ENCODE results near the gene COQ10A. TPM values are rescaled to one million over a fixed set of nuclear protein-coding genes. Genes with fewer than 3 reads are reported as not detected.

COQ10A gene
- total RNA-seq, 1 donor from 2014 or later: 10.1 TPM

DNA sequence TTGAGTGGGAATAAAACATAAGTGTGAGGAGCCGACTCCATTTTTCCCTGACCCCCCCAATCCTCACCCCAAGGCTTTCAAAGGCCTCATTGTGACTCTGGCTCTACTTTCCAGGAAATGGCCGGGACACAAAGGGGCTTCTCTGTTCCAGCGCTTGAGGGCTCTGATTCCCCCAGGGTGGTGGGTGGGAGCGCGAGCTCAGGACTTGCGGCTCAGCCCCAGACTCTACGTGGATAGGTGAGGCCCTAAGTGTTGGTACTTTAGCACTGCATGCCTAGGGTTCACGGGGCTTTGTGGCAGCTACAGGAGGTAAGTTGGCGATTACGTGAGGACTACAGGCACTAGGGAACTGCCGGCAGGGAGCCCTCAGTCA lies 48.5 kb downstream of the COQ10A start:
- intact Hi-C loops (cut with DNase I): loop anchor here (1.0 kb wide), 1 partner anchor 47 kb away; the partner anchor contains the start of gene APOF
- Histone ChIP-seq H3K9me3 (no peaks in the 10 kb centered on the region), H3K4me1 (peaks cover 8% of the 10 kb centered on the region), H3K27ac (peak overlapping the region; percentile 78), H3K27me3 (no peaks in the 10 kb centered on the region), H3K36me3 (peaks cover 0 to 29% of the 10 kb centered on the region in 2 donors), H3K4me3 (peak overlapping the region; percentile 53 to 81)
- DNase-seq (ENCODE audit: extremely low spot score in 2 of 2): no peak
- TF ChIP-seq, protein P1, sequence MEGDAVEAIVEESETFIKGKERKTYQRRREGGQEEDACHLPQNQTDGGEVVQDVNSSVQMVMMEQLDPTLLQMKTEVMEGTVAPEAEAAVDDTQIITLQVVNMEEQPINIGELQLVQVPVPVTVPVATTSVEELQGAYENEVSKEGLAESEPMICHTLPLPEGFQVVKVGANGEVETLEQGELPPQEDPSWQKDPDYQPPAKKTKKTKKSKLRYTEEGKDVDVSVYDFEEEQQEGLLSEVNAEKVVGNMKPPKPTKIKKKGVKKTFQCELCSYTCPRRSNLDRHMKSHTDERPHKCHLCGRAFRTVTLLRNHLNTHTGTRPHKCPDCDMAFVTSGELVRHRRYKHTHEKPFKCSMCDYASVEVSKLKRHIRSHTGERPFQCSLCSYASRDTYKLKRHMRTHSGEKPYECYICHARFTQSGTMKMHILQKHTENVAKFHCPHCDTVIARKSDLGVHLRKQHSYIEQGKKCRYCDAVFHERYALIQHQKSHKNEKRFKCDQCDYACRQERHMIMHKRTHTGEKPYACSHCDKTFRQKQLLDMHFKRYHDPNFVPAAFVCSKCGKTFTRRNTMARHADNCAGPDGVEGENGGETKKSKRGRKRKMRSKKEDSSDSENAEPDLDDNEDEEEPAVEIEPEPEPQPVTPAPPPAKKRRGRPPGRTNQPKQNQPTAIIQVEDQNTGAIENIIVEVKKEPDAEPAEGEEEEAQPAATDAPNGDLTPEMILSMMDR (IDR thresholded peaks at IDR 0.05): no peak
- TF ChIP-seq POLR2AphosphoS5 (IDR thresholded peaks at IDR 0.05; ENCODE audit: insufficient read depth in 1 of 2, low read depth in 1 of 2) (no peak), POLR2A (IDR thresholded peaks at IDR 0.05) (no peak)

DNA sequence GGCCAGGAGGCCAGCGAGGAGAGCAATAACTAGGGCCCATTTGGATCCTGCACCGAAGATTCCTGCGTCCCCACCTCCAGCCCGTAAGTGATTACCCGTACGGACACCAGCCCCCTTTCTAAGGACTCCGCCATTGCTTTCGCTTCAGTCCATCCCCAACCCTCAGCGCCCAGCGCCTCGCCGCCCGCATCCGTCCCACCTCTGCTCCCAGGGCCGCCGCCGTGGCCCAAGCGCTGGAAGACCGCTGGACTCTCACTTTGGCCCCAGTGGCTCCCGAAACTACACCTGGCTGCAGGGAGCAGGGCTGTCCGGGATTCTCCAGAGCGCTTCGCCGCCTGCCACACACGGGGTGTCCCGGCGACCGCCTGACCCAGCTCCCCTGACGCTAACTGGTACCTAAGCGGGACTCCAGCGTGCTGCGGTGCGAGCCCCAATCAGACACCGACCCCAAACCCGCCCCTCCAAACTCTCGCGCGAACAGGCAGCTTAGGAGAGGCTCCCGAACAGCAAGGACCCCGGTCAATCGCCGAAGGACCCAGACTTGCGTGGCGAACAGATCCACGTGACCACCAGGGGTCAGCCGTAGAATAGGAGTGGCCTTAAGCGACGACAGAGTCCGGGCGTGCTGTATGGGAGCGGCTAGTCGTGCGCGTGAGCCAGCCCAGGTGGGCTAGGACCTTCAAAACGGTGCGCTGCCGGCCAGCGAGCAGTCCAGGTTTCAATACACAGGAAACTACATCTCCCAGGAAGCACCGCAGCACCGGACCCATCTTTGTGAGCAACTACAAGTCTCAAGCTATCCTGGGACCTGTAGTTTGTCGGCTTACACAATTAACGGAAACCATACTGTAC lies 49.1 kb downstream of the COQ10A start, which contains the start of gene CNPY2:
TSS of gene CNPY2 (minus strand) at position 367 of the 852 bp plus-strand sequence. CDS start 771 bp downstream, outside the sequence.
- Histone ChIP-seq H3K27me3 (no peaks in the 10 kb centered on the region), H3K27ac (peak within 1 kb of the TSS; percentile 78), H3K4me1 (peaks cover 8% of the 10 kb centered on the region), H3K36me3 (peaks cover 0 to 23% of the 10 kb centered on the region in 2 donors), H3K9me3 (no peaks in the 10 kb centered on the region), H3K4me3 (peak within 1 kb of the TSS; percentile 53 to 81)
- DNase-seq (ENCODE audit: extremely low spot score in 2 of 2): peak in 1 of 2 donors; percentile 96
- TF ChIP-seq POLR2A (IDR thresholded peaks at IDR 0.05): peak in 1 of 2 donors; percentile 35
- TF ChIP-seq, protein P1 (IDR thresholded peaks at IDR 0.05): no peak
- TF ChIP-seq POLR2AphosphoS5 (IDR thresholded peaks at IDR 0.05; ENCODE audit: insufficient read depth in 1 of 2, low read depth in 1 of 2): peak; percentile 82 to 91
- intact Hi-C loops (cut with DNase I): loop anchor here (1.0 kb wide), 1 partner anchor 46 kb away; the partner anchor contains the start of gene APOF

DNA sequence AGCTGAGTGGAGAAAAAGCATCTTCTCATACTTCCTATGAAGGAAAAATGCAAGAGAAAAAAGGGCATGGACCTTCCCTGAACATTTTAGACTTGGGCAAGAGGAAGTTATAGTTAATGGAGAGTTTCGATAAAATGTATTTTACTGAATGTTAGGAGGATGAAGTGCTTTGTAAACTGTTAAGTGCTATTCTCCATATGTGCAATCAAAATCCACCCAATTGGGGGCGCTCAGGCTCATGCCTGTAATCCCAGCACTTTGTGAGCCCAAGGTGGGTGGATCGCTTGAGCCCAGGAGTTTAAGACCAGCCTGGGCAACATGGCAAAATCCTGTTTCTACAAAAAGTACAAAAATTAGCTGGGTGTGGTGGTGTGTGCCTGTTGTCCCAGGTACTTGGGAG lies 50.9 kb downstream of the COQ10A start:
- intact Hi-C loops (cut with DNase I): no loop called here
- TF ChIP-seq, protein P1 (IDR thresholded peaks at IDR 0.05): no peak
- H3K36me3 ChIP-seq: peaks cover 0 to 32% of the 10 kb centered on the region in 2 donors

More for the DNA sequence above, 50.9 kb downstream of the COQ10A start:
- Histone ChIP-seq H3K4me1 (peaks cover 8% of the 10 kb centered on the region), H3K9me3 (no peaks in the 10 kb centered on the region), H3K4me3 (no peak overlapping the region), H3K27ac (no peak overlapping the region), H3K27me3 (no peaks in the 10 kb centered on the region)
- DNase-seq (ENCODE audit: extremely low spot score in 2 of 2): no peak

Other genes starting within 250 kb of the COQ10A start
- 4.4 TPM for gene IKZF4, start 245.9 kb upstream of the COQ10A start, total RNA-seq
- gene RPS26, start 225.0 kb upstream of the COQ10A start, total RNA-seq: 597 TPM
- gene ERBB3, start 186.8 kb upstream of the COQ10A start, total RNA-seq: 53.8 TPM
- 116 TPM for gene PA2G4, start 162.4 kb upstream of the COQ10A start, total RNA-seq
- gene RPL41, start 150.3 kb upstream of the COQ10A start, total RNA-seq: 2,458 TPM
- gene ZC3H10, start 148.7 kb upstream of the COQ10A start, total RNA-seq: 2.0 TPM
- gene ESYT1, start 138.7 kb upstream of the COQ10A start, total RNA-seq: 140 TPM
- gene MYL6B, start 114.4 kb upstream of the COQ10A start, total RNA-seq: 40.8 TPM
- gene MYL6, start 108.6 kb upstream of the COQ10A start, total RNA-seq: 2,285 TPM
- gene SMARCC2, start 77.5 kb upstream of the COQ10A start, total RNA-seq: 95.3 TPM
- gene RNF41, start 45.0 kb upstream of the COQ10A start, total RNA-seq: 79.6 TPM
- 20.4 TPM for gene NABP2, start 42.6 kb upstream of the COQ10A start, total RNA-seq
- gene SLC39A5, start 36.9 kb upstream of the COQ10A start, total RNA-seq: not detected
- gene ANKRD52, start 8.6 kb upstream of the COQ10A start, total RNA-seq: 22.6 TPM
- 140 TPM for gene CS, start 33.4 kb downstream of the COQ10A start, total RNA-seq
- 65.6 TPM for gene CNPY2, start 49.0 kb downstream of the COQ10A start, total RNA-seq
- gene PAN2, start 67.1 kb downstream of the COQ10A start, total RNA-seq: 37.6 TPM
- gene IL23A, start 71.9 kb downstream of the COQ10A start, total RNA-seq: not detected
- gene STAT2, start 93.2 kb downstream of the COQ10A start, total RNA-seq: 109 TPM
- not detected for gene APOF, start 95.9 kb downstream of the COQ10A start, total RNA-seq
- 6.1 TPM for gene TIMELESS, start 182.5 kb downstream of the COQ10A start, total RNA-seq
- gene MIP, start 187.7 kb downstream of the COQ10A start, total RNA-seq: not detected
- gene SPRYD4, start 201.6 kb downstream of the COQ10A start, total RNA-seq: 1.7 TPM
- gene GLS2, start 221.2 kb downstream of the COQ10A start, total RNA-seq: 5.2 TPM